ENCODE results near the gene NUCB1. TPM values are rescaled to one million over a fixed set of nuclear protein-coding genes. Genes with fewer than 3 reads are reported as not detected.
"Not testable (repeated sequence)": the region's sequence is repeated elsewhere in the genome, so short reads cannot be mapped to it uniquely, and the experiment has no call there.

Gene NUCB1
- total RNA-seq, 2 donors from 2014 or later = 432 to 441 TPM

GRCh38 chr19:48920949-48921348 lies 20.8 kb downstream of the NUCB1 start:
- TF ChIP-seq POLR2AphosphoS5 (IDR thresholded peaks at IDR 0.05) = no peak
- TF ChIP-seq, protein P1, sequence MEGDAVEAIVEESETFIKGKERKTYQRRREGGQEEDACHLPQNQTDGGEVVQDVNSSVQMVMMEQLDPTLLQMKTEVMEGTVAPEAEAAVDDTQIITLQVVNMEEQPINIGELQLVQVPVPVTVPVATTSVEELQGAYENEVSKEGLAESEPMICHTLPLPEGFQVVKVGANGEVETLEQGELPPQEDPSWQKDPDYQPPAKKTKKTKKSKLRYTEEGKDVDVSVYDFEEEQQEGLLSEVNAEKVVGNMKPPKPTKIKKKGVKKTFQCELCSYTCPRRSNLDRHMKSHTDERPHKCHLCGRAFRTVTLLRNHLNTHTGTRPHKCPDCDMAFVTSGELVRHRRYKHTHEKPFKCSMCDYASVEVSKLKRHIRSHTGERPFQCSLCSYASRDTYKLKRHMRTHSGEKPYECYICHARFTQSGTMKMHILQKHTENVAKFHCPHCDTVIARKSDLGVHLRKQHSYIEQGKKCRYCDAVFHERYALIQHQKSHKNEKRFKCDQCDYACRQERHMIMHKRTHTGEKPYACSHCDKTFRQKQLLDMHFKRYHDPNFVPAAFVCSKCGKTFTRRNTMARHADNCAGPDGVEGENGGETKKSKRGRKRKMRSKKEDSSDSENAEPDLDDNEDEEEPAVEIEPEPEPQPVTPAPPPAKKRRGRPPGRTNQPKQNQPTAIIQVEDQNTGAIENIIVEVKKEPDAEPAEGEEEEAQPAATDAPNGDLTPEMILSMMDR (IDR thresholded peaks at IDR 0.05) = no peak
- no peak for TF ChIP-seq POLR2A (IDR thresholded peaks at IDR 0.05)
- intact Hi-C loops (cut with DNase I) = no loop called here
- H3K4me1 ChIP-seq (replicated peaks) = no peaks in the 10 kb centered on the region

DNA sequence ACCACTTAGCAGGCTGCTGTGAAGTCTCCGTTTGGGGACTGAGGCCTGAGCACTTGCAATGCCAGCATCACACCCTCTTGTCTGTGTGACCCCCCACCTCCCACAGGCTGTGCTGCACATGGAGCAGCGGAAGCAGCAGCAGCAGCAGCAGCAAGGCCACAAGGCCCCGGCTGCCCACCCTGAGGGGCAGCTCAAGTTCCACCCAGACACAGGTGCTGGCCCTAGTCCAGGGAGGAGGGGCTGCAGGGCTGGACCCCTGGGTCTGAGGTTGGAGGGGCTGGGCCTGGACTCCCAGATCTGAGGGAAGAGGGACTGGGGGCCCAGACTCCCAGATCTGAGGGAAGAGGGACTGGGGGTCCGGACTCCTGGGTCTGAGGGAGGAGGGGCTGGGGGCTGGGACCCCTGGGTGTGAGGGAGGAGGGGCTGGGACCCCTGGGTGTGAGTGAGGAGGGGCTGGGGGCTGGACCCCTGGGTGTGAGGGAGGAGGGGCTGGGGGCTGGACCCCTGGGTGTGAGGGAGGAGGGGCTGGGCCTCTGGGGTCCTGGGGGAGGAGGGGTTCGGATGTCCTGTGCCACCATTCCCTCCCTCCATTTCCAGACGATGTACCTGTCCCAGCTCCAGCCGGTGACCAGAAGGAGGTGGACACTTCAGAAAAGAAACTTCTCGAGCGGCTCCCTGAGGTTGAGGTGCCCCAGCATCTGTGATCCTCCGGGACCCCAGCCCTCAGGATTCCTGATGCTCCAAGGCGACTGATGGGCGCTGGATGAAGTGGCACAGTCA lies 21.8 kb downstream of the NUCB1 start:
- intact Hi-C loops (cut with DNase I) = no loop called here
- 88% methylated on average over 9 of the region's 12 CpGs for WGBS
- no peaks in the 10 kb centered on the region for H3K36me3 ChIP-seq

More at GRCh38 chr19:48920949-48921348, 20.8 kb downstream of the NUCB1 start:
- Histone ChIP-seq H3K4me3 (no peak overlapping the region), H3K27ac (no peak overlapping the region), H3K36me3 (no peaks in the 10 kb centered on the region), H3K9me3 (no peaks in the 10 kb centered on the region), H3K27me3 (replicated peaks; ENCODE audit: insufficient read depth) (no peaks in the 10 kb centered on the region)
- WGBS = 86% methylated on average over 10 of the region's 10 CpGs
- no peak for DNase-seq (ENCODE audit: low spot score)

DNA sequence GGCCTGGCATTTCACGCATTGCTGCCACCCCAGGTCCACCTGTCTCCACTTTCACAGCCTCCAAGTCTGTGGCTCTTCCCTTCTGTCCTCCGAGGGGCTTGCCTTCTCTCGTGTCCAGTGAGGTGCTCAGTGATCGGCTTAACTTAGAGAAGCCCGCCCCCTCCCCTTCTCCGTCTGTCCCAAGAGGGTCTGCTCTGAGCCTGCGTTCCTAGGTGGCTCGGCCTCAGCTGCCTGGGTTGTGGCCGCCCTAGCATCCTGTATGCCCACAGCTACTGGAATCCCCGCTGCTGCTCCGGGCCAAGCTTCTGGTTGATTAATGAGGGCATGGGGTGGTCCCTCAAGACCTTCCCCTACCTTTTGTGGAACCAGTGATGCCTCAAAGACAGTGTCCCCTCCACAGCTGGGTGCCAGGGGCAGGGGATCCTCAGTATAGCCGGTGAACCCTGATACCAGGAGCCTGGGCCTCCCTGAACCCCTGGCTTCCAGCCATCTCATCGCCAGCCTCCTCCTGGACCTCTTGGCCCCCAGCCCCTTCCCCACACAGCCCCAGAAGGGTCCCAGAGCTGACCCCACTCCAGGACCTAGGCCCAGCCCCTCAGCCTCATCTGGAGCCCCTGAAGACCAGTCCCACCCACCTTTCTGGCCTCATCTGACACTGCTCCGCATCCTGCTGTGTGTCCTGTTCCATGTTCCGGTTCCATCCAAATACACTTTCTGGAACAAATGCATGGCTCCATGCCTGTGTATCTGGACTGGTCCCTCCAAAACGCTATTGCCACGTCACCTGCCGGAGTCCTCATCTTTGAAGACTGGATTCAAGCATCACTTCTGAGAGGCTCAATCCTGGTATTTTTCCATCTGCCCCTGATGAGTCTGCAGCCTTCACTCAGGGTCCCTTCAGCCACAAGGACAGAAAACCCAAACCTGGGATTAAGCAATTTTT lies 22.7 kb downstream of the NUCB1 start:
- TF ChIP-seq POLR2A (IDR thresholded peaks at IDR 0.05) = no peak
- DNase-seq (ENCODE audit: low spot score) = no peak
- intact Hi-C loops (cut with DNase I) = no loop called here
- Histone ChIP-seq H3K9me3 (no peaks in the 10 kb centered on the region), H3K27ac (peak overlapping the region in 1 of 2 donors; percentile 19), H3K4me1 (replicated peaks) (no peaks in the 10 kb centered on the region), H3K36me3 (no peaks in the 10 kb centered on the region), H3K4me3 (no peak overlapping the region), H3K27me3 (replicated peaks; ENCODE audit: insufficient read depth) (no peaks in the 10 kb centered on the region)
- WGBS = 86% methylated on average over 18 of the region's 18 CpGs

More for the DNA sequence above, 21.8 kb downstream of the NUCB1 start:
- TF ChIP-seq, protein P1 (IDR thresholded peaks at IDR 0.05) = no peak
- TF ChIP-seq POLR2AphosphoS5 (IDR thresholded peaks at IDR 0.05) = no peak
- Histone ChIP-seq H3K27ac (no peak overlapping the region), H3K9me3 (no peaks in the 10 kb centered on the region), H3K4me3 (no peak overlapping the region), H3K4me1 (replicated peaks) (no peaks in the 10 kb centered on the region), H3K27me3 (replicated peaks; ENCODE audit: insufficient read depth) (no peaks in the 10 kb centered on the region)
- no peak for DNase-seq (ENCODE audit: low spot score)

GRCh38 chr19:48925240-48925843 lies 25.2 kb downstream of the NUCB1 start:
- Histone ChIP-seq H3K27me3 (replicated peaks; ENCODE audit: insufficient read depth) (no peaks in the 10 kb centered on the region), H3K4me3 (no peak overlapping the region), H3K4me1 (replicated peaks) (no peaks in the 10 kb centered on the region), H3K36me3 (no peaks in the 10 kb centered on the region), H3K27ac (no peak overlapping the region), H3K9me3 (no peaks in the 10 kb centered on the region)
- TF ChIP-seq, protein P1 (IDR thresholded peaks at IDR 0.05) = no peak
- no peak for TF ChIP-seq POLR2AphosphoS5 (IDR thresholded peaks at IDR 0.05)
- TF ChIP-seq POLR2A (IDR thresholded peaks at IDR 0.05) = no peak
- DNase-seq (ENCODE audit: low spot score) = no peak
- intact Hi-C loops (cut with DNase I) = no loop called here
- 86% methylated on average over 11 of the region's 11 CpGs for WGBS

- H3K27ac ChIP-seq = peak overlapping the region in 1 of 2 donors; percentile 73
- H3K4me1 ChIP-seq (replicated peaks); intact Hi-C loops (cut with DNase I); H3K27me3 ChIP-seq (replicated peaks; ENCODE audit: insufficient read depth); H3K9me3 ChIP-seq; H3K36me3 ChIP-seq; DNase-seq (ENCODE audit: low spot score); H3K4me3 ChIP-seq: not testable (repeated sequence)
- WGBS = 85% methylated on average over 8 of the region's 8 CpGs
Measured at GRCh38 chr19:48925890-48926289, 25.8 kb downstream of the NUCB1 start.
